Measurements from ENCODE around the gene FBXO31. TPM values are rescaled to one million over a fixed set of nuclear protein-coding genes. Genes with fewer than 3 reads are reported as not detected.

Gene FBXO31
- total and polyA plus RNA-seq, 9 donors = 25.0 to 74.5 (median 54.5) TPM

DNA sequence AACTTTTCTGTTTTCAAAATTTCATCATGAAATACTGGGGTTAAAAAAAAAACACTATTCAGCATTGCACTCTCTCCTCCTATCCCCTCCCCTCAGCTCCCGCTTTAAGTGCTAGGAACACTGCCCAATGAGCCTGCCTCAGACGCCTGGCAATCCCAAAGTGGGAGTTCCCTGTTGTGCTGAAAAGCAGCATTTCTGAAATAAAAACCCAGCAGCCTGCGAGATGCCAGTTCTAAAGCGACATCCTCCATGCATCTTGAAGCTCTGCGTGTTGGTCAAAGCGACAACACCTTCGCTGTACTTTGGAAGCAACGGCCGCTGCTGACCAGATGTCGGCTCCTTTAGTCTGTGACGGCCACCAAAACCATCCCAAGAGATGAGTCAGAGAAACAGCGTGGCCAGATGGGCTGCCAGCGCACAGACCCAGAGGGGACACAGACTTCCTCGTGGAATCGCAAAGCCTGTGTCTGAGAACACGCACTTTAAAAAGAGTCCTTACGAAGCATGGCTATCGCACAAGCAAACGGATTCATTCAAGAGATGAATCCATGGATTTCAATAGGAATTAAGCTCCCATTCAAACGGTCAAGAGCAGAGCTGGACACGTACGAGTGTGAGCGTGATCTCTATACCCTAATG, 32.8 kb downstream of the FBXO31 start:
- Histone ChIP-seq H3K27ac (no peak overlapping the region), H3K36me3 (no peaks in the 10 kb centered on the region), H3K9me3 (no peaks in the 10 kb centered on the region), H3K27me3 (no peaks in the 10 kb centered on the region), H3K4me1 (ENCODE audit: insufficient read depth) (peaks cover under 1% of the 10 kb centered on the region), H3K4me3 (no peak overlapping the region)
- DNase-seq = no peak
- WGBS, 3 donors = 55 to 71% (median 59%) methylated on average over 23 of the region's 23 CpGs
- intact Hi-C loops (cut with DNase I) = no loop called here
- TF ChIP-seq, protein P1, sequence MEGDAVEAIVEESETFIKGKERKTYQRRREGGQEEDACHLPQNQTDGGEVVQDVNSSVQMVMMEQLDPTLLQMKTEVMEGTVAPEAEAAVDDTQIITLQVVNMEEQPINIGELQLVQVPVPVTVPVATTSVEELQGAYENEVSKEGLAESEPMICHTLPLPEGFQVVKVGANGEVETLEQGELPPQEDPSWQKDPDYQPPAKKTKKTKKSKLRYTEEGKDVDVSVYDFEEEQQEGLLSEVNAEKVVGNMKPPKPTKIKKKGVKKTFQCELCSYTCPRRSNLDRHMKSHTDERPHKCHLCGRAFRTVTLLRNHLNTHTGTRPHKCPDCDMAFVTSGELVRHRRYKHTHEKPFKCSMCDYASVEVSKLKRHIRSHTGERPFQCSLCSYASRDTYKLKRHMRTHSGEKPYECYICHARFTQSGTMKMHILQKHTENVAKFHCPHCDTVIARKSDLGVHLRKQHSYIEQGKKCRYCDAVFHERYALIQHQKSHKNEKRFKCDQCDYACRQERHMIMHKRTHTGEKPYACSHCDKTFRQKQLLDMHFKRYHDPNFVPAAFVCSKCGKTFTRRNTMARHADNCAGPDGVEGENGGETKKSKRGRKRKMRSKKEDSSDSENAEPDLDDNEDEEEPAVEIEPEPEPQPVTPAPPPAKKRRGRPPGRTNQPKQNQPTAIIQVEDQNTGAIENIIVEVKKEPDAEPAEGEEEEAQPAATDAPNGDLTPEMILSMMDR (IDR thresholded peaks at IDR 0.05) = no peak
- TF ChIP-seq EP300 (IDR thresholded peaks at IDR 0.05) = no peak
- TF ChIP-seq POLR2A (IDR thresholded peaks at IDR 0.05) = no peak

DNA sequence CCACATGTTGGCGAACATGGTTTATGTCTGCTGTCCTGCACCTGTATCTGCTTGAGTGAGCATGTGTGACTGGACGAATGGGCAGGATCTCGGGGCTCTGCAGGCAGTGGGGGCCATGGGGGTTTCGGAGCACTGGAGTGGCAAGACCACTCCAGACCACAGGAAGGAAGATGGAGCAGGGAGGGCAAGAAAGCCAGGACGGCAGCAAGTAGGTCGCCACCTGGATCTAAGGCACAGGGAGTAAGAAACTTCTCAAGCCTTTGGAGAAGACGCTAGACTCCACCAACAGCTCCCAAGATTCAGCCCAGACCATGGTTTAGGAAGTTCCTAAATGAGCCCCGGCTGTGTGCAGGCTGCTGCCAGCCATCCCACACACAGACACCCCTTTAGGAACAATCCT, 33.5 kb downstream of the FBXO31 start:
- no peaks in the 10 kb centered on the region for H3K9me3 ChIP-seq
- no peaks in the 10 kb centered on the region for H3K36me3 ChIP-seq
- TF ChIP-seq, protein P1 (IDR thresholded peaks at IDR 0.05) = no peak
- no peak for TF ChIP-seq EP300 (IDR thresholded peaks at IDR 0.05)
- no peak for TF ChIP-seq POLR2A (IDR thresholded peaks at IDR 0.05)
- H3K4me1 ChIP-seq (ENCODE audit: insufficient read depth) = peaks cover 4% of the 10 kb centered on the region
- WGBS, 3 donors = 84 to 91% (median 86%) methylated on average over 8 of the region's 8 CpGs
- H3K4me3 ChIP-seq = no peak overlapping the region
- H3K27ac ChIP-seq = no peak overlapping the region
- DNase-seq = no peak
- intact Hi-C loops (cut with DNase I) = no loop called here
- no peaks in the 10 kb centered on the region for H3K27me3 ChIP-seq

DNA sequence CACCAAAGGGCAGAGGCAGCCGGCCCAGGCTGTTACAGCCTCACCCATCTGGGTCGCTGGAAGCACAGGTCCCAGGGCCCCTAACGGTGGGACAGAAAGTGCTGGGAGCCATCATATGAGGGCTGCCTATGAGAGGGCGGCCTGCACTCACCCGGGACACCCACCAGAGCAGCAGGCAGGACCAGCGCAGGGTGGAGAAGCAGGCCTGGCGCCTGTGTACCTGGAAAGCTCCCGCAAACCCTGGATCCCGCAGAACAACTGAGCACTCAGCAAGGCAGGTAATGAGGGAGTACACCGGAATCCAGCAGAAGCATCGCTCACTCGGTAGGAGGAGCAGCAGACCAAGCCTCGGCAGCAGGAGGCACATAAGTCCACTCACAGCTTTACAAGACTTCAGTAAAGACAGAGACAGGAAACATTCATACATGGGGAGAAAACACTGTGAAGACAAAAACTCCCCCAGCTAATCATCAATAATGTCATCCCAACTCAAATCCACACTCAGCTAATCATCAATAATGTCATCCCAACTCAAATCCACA, 34.9 kb downstream of the FBXO31 start:
- WGBS, 3 donors = 88 to 90% (median 89%) methylated on average over 13 of the region's 13 CpGs
- Histone ChIP-seq H3K27ac (no peak overlapping the region), H3K9me3 (no peaks in the 10 kb centered on the region), H3K4me1 (ENCODE audit: insufficient read depth) (peaks cover 11% of the 10 kb centered on the region), H3K36me3 (no peaks in the 10 kb centered on the region), H3K4me3 (no peak overlapping the region), H3K27me3 (no peaks in the 10 kb centered on the region)
- TF ChIP-seq EP300 (IDR thresholded peaks at IDR 0.05) = no peak
- TF ChIP-seq POLR2A (IDR thresholded peaks at IDR 0.05) = no peak
- TF ChIP-seq, protein P1 (IDR thresholded peaks at IDR 0.05) = no peak
- DNase-seq = no peak
- intact Hi-C loops (cut with DNase I) = no loop called here

DNA sequence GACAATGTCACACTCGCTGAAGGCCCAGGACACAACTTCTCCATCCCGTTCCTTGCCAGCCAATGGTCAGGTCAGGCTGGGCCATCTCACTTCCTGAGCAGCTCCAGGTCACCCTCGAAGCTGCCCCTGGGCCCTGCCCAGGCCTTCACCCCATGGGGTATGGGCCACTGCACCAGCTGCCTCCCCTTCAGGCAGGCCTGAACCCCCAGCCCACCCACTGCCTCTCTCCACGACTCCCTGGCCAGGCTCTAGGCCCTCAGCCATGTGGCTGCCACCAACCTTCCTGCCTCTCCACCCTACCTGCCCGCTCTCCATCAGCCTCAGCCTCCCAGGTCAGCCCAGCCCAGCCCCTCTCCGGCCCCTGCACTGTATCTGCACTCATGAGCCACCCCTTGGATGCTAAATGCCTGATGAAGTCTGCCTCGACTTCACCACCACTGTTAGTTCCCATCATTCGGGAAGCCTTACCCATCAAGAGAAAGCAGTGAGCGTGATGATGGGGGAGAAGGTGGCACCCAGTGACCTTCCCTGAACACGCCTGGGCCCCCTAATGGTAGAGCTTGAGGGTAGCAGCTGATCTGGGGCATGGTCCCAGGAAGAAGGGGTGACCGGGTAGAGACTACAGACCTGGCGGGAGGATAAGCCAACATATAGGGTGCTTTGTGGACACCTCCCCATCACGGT, 35.5 kb downstream of the FBXO31 start:
- WGBS, 3 donors = 87 to 92% (median 91%) methylated on average over 13 of the region's 13 CpGs

More for the DNA sequence above, 35.5 kb downstream of the FBXO31 start:
- H3K4me3 ChIP-seq = no peak overlapping the region
- no peaks in the 10 kb centered on the region for H3K9me3 ChIP-seq
- DNase-seq = no peak
- no peaks in the 10 kb centered on the region for H3K36me3 ChIP-seq
- H3K4me1 ChIP-seq (ENCODE audit: insufficient read depth) = peaks cover 12% of the 10 kb centered on the region
- intact Hi-C loops (cut with DNase I) = no loop called here
- no peaks in the 10 kb centered on the region for H3K27me3 ChIP-seq
- TF ChIP-seq POLR2A (IDR thresholded peaks at IDR 0.05) (no peak), EP300 (IDR thresholded peaks at IDR 0.05) (no peak)
- TF ChIP-seq, protein P1 (IDR thresholded peaks at IDR 0.05) = no peak
- H3K27ac ChIP-seq = no peak overlapping the region

All from ovary (tissue), 9 donors.